ENCODE data around the gene USP54. TPM values are rescaled to one million over a fixed set of nuclear protein-coding genes. Genes with fewer than 3 reads are reported as not detected.
A peak's percentile ranks its signal among the peaks of the same experiment; 100 is the strongest.

USP54 gene
- total and polyA plus RNA-seq, 9 of the 15 experiments (the other 6 are each of a cell fraction or from before 2014, with no cell fraction given), result 3.8 to 40.1 (median 16.9) TPM

GRCh38 chr10:73459683-73460314 is 131.3 kb downstream of the USP54 start:
- peaks cover 14 to 25% of the 10 kb centered on the region in 2 experiments; a peak in 4 of 5 replicates for H3K4me1 ChIP-seq (replicated peaks in 1 of 2; ENCODE audit: control insufficient read depth in 2 of 2, insufficient read depth in 2 of 2, low read length in 2 of 2)
- DNase-seq (ENCODE audit: extremely low read depth in 1 of 4, low spot score in 3 of 4) (peak in 2 of 4 experiments; percentile 17 to 32), ATAC-seq (peak; percentile 38), FAIRE-seq (no peak)
- in situ Hi-C loops (cut with MboI) (no loop called here), intact Hi-C loops (cut with micrococcal nuclease) (loop anchor here (5.0 kb wide), 1 partner anchor 212 kb away; the partner anchor contains the start of gene DNAJC9)
- 0 out of 3 replicates have a peak, but pooled peaks cover 4% of the 10 kb centered on the region for H3K36me3 ChIP-seq (ENCODE audit: control insufficient read depth, insufficient read depth, low read length)
- BruUV-seq (replicated peaks), result no TSS peak
- CTCF ChIA-PET (ENCODE audit: low intra/inter-chr PET ratio), result no interaction called here
- 19% methylated on average over 6 of the region's 6 CpGs for WGBS (ENCODE audit: insufficient coverage, low coverage, missing lambda C conversion rate)
- H3K4me2 ChIP-seq (ENCODE audit: insufficient read depth, low read length), result no peak overlapping the region; the same call in 1 of the 2 replicates
- H3K79me2 ChIP-seq (ENCODE audit: control insufficient read depth, insufficient read depth, low read length), result no peaks in the 10 kb centered on the region
- no peaks in the 10 kb centered on the region for H3K27me3 ChIP-seq (ENCODE audit: control insufficient read depth in 2 of 2, insufficient read depth in 2 of 2, low read length in 2 of 2)
- H3K27ac ChIP-seq (ENCODE audit: extremely low read depth, low read depth, low read length), result peak overlapping the region; percentile 20; the same call in 1 of the 3 replicates
- H3K9me3 ChIP-seq (replicated peaks; ENCODE audit: control insufficient read depth, insufficient read depth, low read depth, low read length), result peaks cover 6% of the 10 kb centered on the region; the same call in 1 of the 2 replicates
- POLR2A ChIA-PET, result no interaction called here
- no peaks in the 10 kb centered on the region for H4K20me1 ChIP-seq (replicated peaks; ENCODE audit: control insufficient read depth, insufficient read depth, low read length)
- no peak overlapping the region for H3K4me3 ChIP-seq
- H2AFZ ChIP-seq (ENCODE audit: low read depth, low read length), result peak overlapping the region; percentile 5
- no peaks in the 10 kb centered on the region for H3K9me1 ChIP-seq (ENCODE audit: control insufficient read depth, insufficient read depth, low read length)
- no peak overlapping the region; a peak in 1 of 4 replicates for H3K9ac ChIP-seq (ENCODE audit: insufficient read depth in 1 of 2, low read depth in 2 of 2, low read length in 2 of 2)
- TF ChIP-seq NBN (IDR thresholded peaks at IDR 0.05; ENCODE audit: low read depth) (no peak), POLR2H (tag; IDR thresholded peaks at IDR 0.05; ENCODE audit: low read depth) (peak; percentile 52), SMARCA4 (IDR thresholded peaks at IDR 0.05) (0 out of 2 replicates have a peak, but pooled peaks have one; percentile 43), L3MBTL2 (IDR thresholded peaks at IDR 0.05) (no peak; the same call in 1 of the 2 replicates), SMAD4 (CRISPR knock-in tag; conservative IDR thresholded peaks at IDR 0.05) (peak; percentile 47; the same call in 1 of the 2 replicates), DPF2 (IDR thresholded peaks at IDR 0.05) (peak; percentile 55; the same call in 1 of the 2 replicates), MEIS2 (IDR thresholded peaks at IDR 0.05; ENCODE audit: partially characterized antibody) (peak; percentile 34), VEZF1 (CRISPR knock-in tag; IDR thresholded peaks at IDR 0.05) (0 out of 2 replicates have a peak, but pooled peaks have one; percentile 32), TRIM24 (IDR thresholded peaks at IDR 0.05) (peak; percentile 79 to 85; a peak in 2 of 4 replicates), ZNF561 (CRISPR knock-in tag; conservative IDR thresholded peaks at IDR 0.05) (no peak), LEF1 (IDR thresholded peaks at IDR 0.05) (0 out of 2 replicates have a peak, but pooled peaks have one; percentile 10), YBX1 (IDR thresholded peaks at IDR 0.05) (no peak), ZNF589 (CRISPR knock-in tag; IDR thresholded peaks at IDR 0.05; ENCODE audit: low read depth) (0 out of 2 replicates have a peak, but pooled peaks have one; percentile 73), ATF4 (CRISPR knock-in tag; IDR thresholded peaks at IDR 0.05) (peak; percentile 43; the same call in 1 of the 2 replicates), GABPA (tag; conservative IDR thresholded peaks at IDR 0.05; ENCODE audit: low read depth) (peak; percentile 62)
- TF ChIP-seq, protein P1, sequence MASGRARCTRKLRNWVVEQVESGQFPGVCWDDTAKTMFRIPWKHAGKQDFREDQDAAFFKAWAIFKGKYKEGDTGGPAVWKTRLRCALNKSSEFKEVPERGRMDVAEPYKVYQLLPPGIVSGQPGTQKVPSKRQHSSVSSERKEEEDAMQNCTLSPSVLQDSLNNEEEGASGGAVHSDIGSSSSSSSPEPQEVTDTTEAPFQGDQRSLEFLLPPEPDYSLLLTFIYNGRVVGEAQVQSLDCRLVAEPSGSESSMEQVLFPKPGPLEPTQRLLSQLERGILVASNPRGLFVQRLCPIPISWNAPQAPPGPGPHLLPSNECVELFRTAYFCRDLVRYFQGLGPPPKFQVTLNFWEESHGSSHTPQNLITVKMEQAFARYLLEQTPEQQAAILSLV (tag; IDR thresholded peaks at IDR 0.05), result peak; percentile 66

All from K562 (cell line).